Measurements from ENCODE around the gene IQCB1. TPM values are rescaled to one million over a fixed set of nuclear protein-coding genes. Genes with fewer than 3 reads are reported as not detected.
A peak's percentile ranks its signal among the peaks of the same experiment; 100 is the strongest.

IQCB1 gene
- total RNA-seq, 1 donor = 18.1 TPM

- no peak overlapping the region for H3K4me3 ChIP-seq (ENCODE audit: low read depth, low read length)
- no peak for TF ChIP-seq CTCF (IDR thresholded peaks at IDR 0.05; ENCODE audit: insufficient read depth, low read depth, low read length)
- DNase-seq (ENCODE audit: low read depth) = no peak
Observed at GRCh38 chr3:121836064-121836463, 1.2 kb upstream of the IQCB1 start.

- no peak for DNase-seq (ENCODE audit: low read depth)
- no peak for TF ChIP-seq CTCF (IDR thresholded peaks at IDR 0.05; ENCODE audit: insufficient read depth, low read depth, low read length)
- peak overlapping the region; percentile 85 for H3K4me3 ChIP-seq (ENCODE audit: low read depth, low read length)
Observed at GRCh38 chr3:121835465-121835801, 573 bp upstream of the IQCB1 start.

GRCh38 chr3:121834157-121834670 lies 646 bp downstream of the IQCB1 start:
- H3K4me3 ChIP-seq (ENCODE audit: low read depth, low read length) = peak overlapping the region; percentile 85
- peak; percentile 17 for DNase-seq (ENCODE audit: low read depth)
- TF ChIP-seq CTCF (IDR thresholded peaks at IDR 0.05; ENCODE audit: insufficient read depth, low read depth, low read length) = no peak

GRCh38 chr3:121822973-121823372 lies 11.9 kb downstream of the IQCB1 start:
- H3K4me3 ChIP-seq (ENCODE audit: low read depth, low read length) = no peak overlapping the region
- no peak for TF ChIP-seq CTCF (IDR thresholded peaks at IDR 0.05; ENCODE audit: insufficient read depth, low read depth, low read length)
- DNase-seq (ENCODE audit: low read depth) = no peak

- DNase-seq (ENCODE audit: low read depth) = peak; percentile 2
- no peak overlapping the region for H3K4me3 ChIP-seq (ENCODE audit: low read depth, low read length)
- no peak for TF ChIP-seq CTCF (IDR thresholded peaks at IDR 0.05; ENCODE audit: insufficient read depth, low read depth, low read length)
Observed at GRCh38 chr3:121821421-121822199, 13.2 kb downstream of the IQCB1 start.

- no peak for DNase-seq (ENCODE audit: low read depth)
- no peak overlapping the region for H3K4me3 ChIP-seq (ENCODE audit: low read depth, low read length)
- TF ChIP-seq CTCF (IDR thresholded peaks at IDR 0.05; ENCODE audit: insufficient read depth, low read depth, low read length) = no peak
Observed at GRCh38 chr3:121819236-121819635, 15.6 kb downstream of the IQCB1 start.

GRCh38 chr3:121818578-121818977 lies 16.3 kb downstream of the IQCB1 start:
- H3K4me3 ChIP-seq (ENCODE audit: low read depth, low read length) = no peak overlapping the region
- no peak for DNase-seq (ENCODE audit: low read depth)
- TF ChIP-seq CTCF (IDR thresholded peaks at IDR 0.05; ENCODE audit: insufficient read depth, low read depth, low read length) = no peak

All from fibroblast of villous mesenchyme (primary cell).